ENCODE data around the gene B4GALNT4. TPM values are rescaled to one million over a fixed set of nuclear protein-coding genes. Genes with fewer than 3 reads are reported as not detected.

B4GALNT4 gene
- total and polyA plus RNA-seq, 2 of the 4 experiments (the other 2 are of a cell fraction) = 5.2 to 38.6 TPM

- Histone ChIP-seq H4K5ac (ENCODE audit: low read depth, low read length) (no peak overlapping the region), H3K4ac (ENCODE audit: low read depth, low read length) (no peak overlapping the region), H3K56ac (ENCODE audit: extremely low read depth, insufficient read depth, low read length) (no peak overlapping the region), H3K79me1 (ENCODE audit: low read depth in 1 of 2, low read length in 2 of 2) (peaks cover 0 to 14% of the 10 kb centered on the region in 2 experiments; a peak in 1 of 4 replicates), H2AK9ac (replicated peaks; ENCODE audit: low read depth, low read length, poor library complexity) (no peak overlapping the region), H4K91ac (ENCODE audit: insufficient read depth, low read depth, low read length) (no peak overlapping the region), H3K27ac (ENCODE audit: insufficient read depth, low read length) (no peak overlapping the region), H3K18ac (ENCODE audit: low read depth, low read length) (no peak overlapping the region), H3K27me3 (ENCODE audit: control insufficient read depth, insufficient read depth, low read length) (peaks cover 10% of the 10 kb centered on the region), H3K9me1 (ENCODE audit: insufficient read depth, low read length) (peaks cover 22% of the 10 kb centered on the region), H2BK15ac (ENCODE audit: low read depth, low read length) (no peak overlapping the region), H3K4me1 (ENCODE audit: control insufficient read depth, insufficient read depth, low read length) (peaks cover 8% of the 10 kb centered on the region), H3K9me3 (ENCODE audit: control insufficient read depth, insufficient read depth, low read length) (peaks cover 2% of the 10 kb centered on the region; the same call in 1 of the 2 replicates), H3K36me3 (ENCODE audit: control insufficient read depth, insufficient read depth, low read length) (no peaks in the 10 kb centered on the region), H2BK120ac (ENCODE audit: low read depth, low read length) (no peak overlapping the region), H4K8ac (ENCODE audit: low read depth in 2 of 2, low read length in 2 of 2) (no peak overlapping the region), H4K20me1 (ENCODE audit: insufficient read depth, low read length) (no peaks in the 10 kb centered on the region; the same call in 1 of the 2 replicates), H2AK5ac (ENCODE audit: low read depth, low read length) (no peak overlapping the region), H2BK5ac (ENCODE audit: low read depth, low read length, poor library complexity, severe bottlenecking) (no peak overlapping the region), H2AFZ (replicated peaks; ENCODE audit: low read length, poor library complexity) (no peak overlapping the region), H3K4me2 (ENCODE audit: low read depth, low read length) (no peak overlapping the region), H3K23ac (ENCODE audit: low read depth, low read length) (no peak overlapping the region), H3K9ac (ENCODE audit: low read depth, low read length) (no peak overlapping the region), H3K4me3 (ENCODE audit: insufficient read depth, low read depth, low read length) (no peak overlapping the region), H3K14ac (replicated peaks; ENCODE audit: low read depth, low read length) (no peak overlapping the region), H2BK20ac (ENCODE audit: low read depth, low read length) (no peak overlapping the region)
- DNase-seq = no peak
- ATAC-seq (ENCODE audit: low read depth) = no peak
- no peak for TF ChIP-seq USF2 (IDR thresholded peaks at IDR 0.05; ENCODE audit: low read depth, low read length)
- no peak for TF ChIP-seq MAFK (IDR thresholded peaks at IDR 0.05; ENCODE audit: low read depth, low read length)
- TF ChIP-seq RCOR1 (IDR thresholded peaks at IDR 0.05; ENCODE audit: insufficient replicate concordance, low read length) = no peak
- no peak for TF ChIP-seq MXI1 (IDR thresholded peaks at IDR 0.05; ENCODE audit: borderline replicate concordance, low read depth, low read length)
- in situ Hi-C loops (cut with MboI; ENCODE audit: low sequenced_read_pairs) = loop anchor here (10.0 kb wide), 1 partner anchor 54 kb away; the partner anchor contains the start of gene IFITM2
- 57% methylated on average over 1 of the region's 5 CpGs; no CpG with 5 or more reads in 1 of the 2 experiments for WGBS, 2 experiments (ENCODE audit: extremely low coverage in 2 of 2, insufficient read length in 1 of 2)
- dilution Hi-C loops (cut with HindIII; ENCODE audit: low sequenced_read_pairs, unreplicated experiment) = no loop called here
- CTCF ChIA-PET = no interaction called here
- intact Hi-C loops (cut with micrococcal nuclease) = no loop called here
- BruUV-seq (replicated peaks) = no TSS peak
- POLR2A ChIA-PET (ENCODE audit: unreplicated experiment) = no interaction called here
Observed at GRCh38 chr11:359181-359714, 10.1 kb upstream of the B4GALNT4 start.
